HUES64 (cell line): Measurements from ENCODE around the gene STIM1.

ENCODE experiments used
- H3K27ac ChIP-seq: 2 replicates; pipeline ENCODE4 v1.7.0; 2013; ENCODE audit warnings: low read depth, low read length, inconsistent platforms
- H3K27me3 ChIP-seq: 2 replicates; pipeline ENCODE4 v1.6.1; 2013; ENCODE audit warnings: mild to moderate bottlenecking, low read length; ENCODE audit not compliant: insufficient read depth
- H3K36me3 ChIP-seq: 2 replicates; pipeline ENCODE4 v1.6.1; 2013; ENCODE audit warnings: mild to moderate bottlenecking, low read length; ENCODE audit not compliant: insufficient read depth
- H3K4me1 ChIP-seq: 2 replicates; pipeline ENCODE4 v1.6.1; 2013; ENCODE audit warnings: mild to moderate bottlenecking, low read length, moderate library complexity; ENCODE audit not compliant: insufficient read depth
- H3K4me3 ChIP-seq: 2 replicates; pipeline ENCODE4 v1.5.1; 2013; ENCODE audit warnings: mild to moderate bottlenecking, low read length, moderate library complexity
- H3K9ac ChIP-seq: 2 replicates; pipeline ENCODE4 v1.6.1; 2013; ENCODE audit warnings: mild to moderate bottlenecking, low read depth, low read length
- H3K9me3 ChIP-seq: 2 replicates; pipeline ENCODE4 v1.6.1; 2013; ENCODE audit warnings: low read depth, low read length; ENCODE audit not compliant: insufficient read depth
- WGBS: fragments of 150-250, 120-280 bp; methylation state at CpG from one replicate; pipeline ENCODE4 v1.1.7; 2013; ENCODE audit warnings: missing lambda C conversion rate; 5-methylcytosine and 5-hydroxymethylcytosine counted together

Gene STIM1

DNA sequence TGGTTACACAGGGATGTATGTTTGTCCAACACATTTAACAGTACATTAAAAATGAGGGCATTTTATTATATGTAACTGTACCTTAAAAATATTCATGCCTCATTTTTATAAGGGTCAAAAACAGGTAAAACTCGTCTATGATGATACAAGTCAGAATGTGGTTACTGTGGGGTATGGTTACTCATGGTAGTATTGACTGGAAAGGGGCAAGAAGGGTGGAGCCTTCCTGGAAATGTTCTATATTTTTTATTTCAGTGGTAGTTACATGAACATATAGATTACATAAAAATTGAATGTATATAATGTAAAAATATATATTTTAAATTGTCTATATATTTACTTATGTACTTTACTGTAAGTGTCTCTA is 99.8 kb downstream of the STIM1 start:
- Histone ChIP-seq H3K4me1 (peaks cover 9% of the 10 kb centered on the region; the same call in 1 of the 2 replicates), H3K36me3 (no peaks in the 10 kb centered on the region), H3K27me3 (no peaks in the 10 kb centered on the region), H3K9ac (no peak overlapping the region), H3K4me3 (no peak overlapping the region), H3K9me3 (no peaks in the 10 kb centered on the region), H3K27ac (no peak overlapping the region)
- 83% methylated on average over 1 of the region's 1 CpG for WGBS

DNA sequence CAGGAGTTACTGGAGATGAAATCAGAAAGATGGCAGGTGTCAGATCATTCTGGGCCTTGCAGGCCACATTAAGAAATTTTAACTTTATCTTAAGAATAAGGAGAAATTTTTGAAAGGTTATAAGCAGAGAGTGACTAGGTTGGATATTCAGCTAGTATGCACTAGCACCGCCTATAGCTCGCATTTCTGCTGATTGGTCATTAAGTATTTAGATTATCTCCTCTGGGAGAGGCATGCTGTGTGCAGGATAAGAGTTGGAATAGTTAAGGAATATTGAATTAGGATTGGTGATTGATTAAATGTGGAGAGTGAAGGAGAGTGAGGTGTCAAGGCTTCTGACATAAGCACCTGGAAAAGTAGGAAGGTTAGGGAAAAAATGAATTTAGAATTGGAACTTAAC is 100.6 kb downstream of the STIM1 start:
- H3K4me1 ChIP-seq, result 0 out of 2 replicates have a peak, but pooled peaks cover 5% of the 10 kb centered on the region
- H3K36me3 ChIP-seq, result no peaks in the 10 kb centered on the region
- no peak overlapping the region for H3K27ac ChIP-seq
- 94% methylated on average over 2 of the region's 2 CpGs for WGBS
- H3K9ac ChIP-seq, result no peak overlapping the region
- no peaks in the 10 kb centered on the region for H3K27me3 ChIP-seq
- no peaks in the 10 kb centered on the region for H3K9me3 ChIP-seq
- H3K4me3 ChIP-seq, result no peak overlapping the region

DNA sequence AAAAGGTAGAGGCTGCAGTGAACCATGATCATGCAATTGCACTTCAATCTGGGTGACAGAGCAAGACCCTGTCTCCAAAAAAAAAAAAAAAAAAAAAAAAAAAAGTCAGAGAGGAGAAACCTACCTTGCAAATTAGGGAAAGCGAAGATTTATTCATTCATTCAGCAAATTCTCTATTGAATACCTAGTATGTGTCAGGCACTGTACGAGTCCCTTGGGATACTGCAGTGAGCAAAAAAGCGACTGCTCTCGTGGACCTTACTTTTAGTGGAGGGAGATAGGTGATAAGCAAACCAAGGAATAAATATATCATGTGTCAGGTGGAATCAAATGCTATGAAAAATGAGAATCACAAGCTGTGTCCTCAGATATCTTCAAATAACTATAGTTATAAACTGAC is 101.3 kb downstream of the STIM1 start:
- Histone ChIP-seq H3K4me3 (no peak overlapping the region), H3K9ac (no peak overlapping the region), H3K4me1 (no peaks in the 10 kb centered on the region), H3K36me3 (no peaks in the 10 kb centered on the region), H3K27me3 (no peaks in the 10 kb centered on the region), H3K9me3 (no peaks in the 10 kb centered on the region), H3K27ac (no peak overlapping the region)
- 89% methylated on average over 4 of the region's 4 CpGs for WGBS

DNA sequence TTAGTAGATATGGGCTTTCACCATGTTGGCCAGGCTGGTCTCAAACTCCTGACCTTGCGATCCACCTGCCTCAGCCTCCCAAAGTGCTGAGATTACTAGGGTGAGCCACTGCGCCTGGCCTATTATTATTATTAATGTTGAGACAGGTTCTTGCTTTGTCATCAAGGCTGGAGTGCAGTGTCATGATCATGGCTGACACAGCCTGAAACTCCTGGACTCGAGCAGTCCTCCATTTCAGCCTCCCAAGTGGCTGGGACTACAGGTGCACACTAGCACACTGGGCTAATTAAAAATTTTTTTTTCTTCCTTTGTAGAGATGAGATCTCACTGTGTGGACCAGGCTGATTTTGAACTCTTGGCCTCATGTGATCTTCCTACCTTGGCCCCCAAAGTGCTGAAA is 102.0 kb downstream of the STIM1 start:
- 81% methylated on average over 3 of the region's 3 CpGs for WGBS

DNA sequence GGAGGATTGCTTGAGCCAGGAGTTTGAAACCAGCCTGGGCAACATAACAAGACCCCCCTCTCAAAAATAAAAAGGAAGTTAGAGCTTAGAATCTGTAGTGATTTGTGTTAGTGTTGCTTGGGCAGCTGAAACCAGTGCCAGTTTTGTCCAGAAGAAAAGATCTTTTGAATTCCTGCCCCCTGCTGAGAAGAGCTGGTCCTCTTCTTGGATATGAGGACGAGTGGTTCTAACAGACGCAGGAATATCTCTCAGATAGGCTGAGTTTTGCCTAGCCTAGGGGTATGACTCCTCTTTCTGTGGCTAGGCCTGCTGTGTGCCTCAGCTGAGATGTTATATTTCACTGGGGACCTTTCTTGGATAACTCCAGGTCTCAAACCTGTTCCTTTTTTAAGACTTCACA is 102.8 kb downstream of the STIM1 start:
- no peaks in the 10 kb centered on the region for H3K36me3 ChIP-seq
- H3K27ac ChIP-seq, result no peak overlapping the region
- no peaks in the 10 kb centered on the region for H3K4me1 ChIP-seq
- 93% methylated on average over 2 of the region's 2 CpGs for WGBS
- no peaks in the 10 kb centered on the region for H3K9me3 ChIP-seq
- no peak overlapping the region for H3K4me3 ChIP-seq
- H3K9ac ChIP-seq, result no peak overlapping the region
- no peaks in the 10 kb centered on the region for H3K27me3 ChIP-seq

More for the DNA sequence above, 102.0 kb downstream of the STIM1 start:
- Histone ChIP-seq H3K9me3 (no peaks in the 10 kb centered on the region), H3K36me3 (no peaks in the 10 kb centered on the region), H3K27me3 (no peaks in the 10 kb centered on the region), H3K4me1 (no peaks in the 10 kb centered on the region), H3K4me3 (no peak overlapping the region), H3K27ac (no peak overlapping the region), H3K9ac (no peak overlapping the region)

DNA sequence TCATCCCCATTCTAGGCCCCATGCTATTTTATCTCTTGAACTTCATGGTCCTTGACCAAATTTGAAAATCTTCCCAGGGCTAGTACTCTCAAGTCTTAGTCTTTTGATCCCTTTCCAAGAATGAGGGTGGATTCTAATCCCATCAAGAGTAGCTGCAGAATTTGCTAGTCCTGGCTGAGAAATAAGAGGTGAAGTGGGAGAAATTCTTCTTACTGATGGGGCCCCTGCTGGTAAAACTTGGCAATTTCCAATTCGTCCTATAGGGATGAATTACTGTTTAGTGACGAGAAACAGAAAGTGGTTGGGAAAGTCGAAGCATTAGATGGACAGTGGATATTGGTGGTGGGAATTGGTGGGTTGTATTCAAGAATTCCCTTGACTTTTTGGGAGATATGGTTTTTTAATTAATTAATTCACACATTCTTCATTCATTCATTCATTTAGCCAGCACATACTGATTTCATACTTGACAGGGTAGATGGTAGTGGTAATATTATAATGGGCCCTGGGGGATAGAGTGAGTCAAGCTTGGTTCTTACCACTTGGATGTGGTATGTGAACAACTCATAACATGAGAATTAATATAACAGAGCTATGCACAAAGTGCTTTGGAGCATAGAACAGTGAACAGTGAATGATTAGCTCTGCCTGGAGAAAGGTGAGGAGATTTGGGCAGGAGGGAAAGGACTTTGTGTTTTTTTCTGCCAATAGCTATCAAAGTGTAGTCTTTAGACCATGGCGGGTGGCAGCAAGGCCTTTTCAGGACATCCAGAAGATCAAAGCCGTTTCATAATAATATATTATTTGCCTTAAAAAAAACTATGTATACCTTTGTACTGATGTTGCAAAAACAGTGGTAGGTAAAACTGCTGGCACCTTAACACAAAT is 103.8 kb downstream of the STIM1 start:
- Histone ChIP-seq H3K9me3 (no peaks in the 10 kb centered on the region), H3K36me3 (no peaks in the 10 kb centered on the region), H3K27ac (no peak overlapping the region), H3K27me3 (no peaks in the 10 kb centered on the region), H3K4me1 (no peaks in the 10 kb centered on the region), H3K9ac (no peak overlapping the region), H3K4me3 (no peak overlapping the region)
- 82% methylated on average over 4 of the region's 5 CpGs for WGBS

DNA sequence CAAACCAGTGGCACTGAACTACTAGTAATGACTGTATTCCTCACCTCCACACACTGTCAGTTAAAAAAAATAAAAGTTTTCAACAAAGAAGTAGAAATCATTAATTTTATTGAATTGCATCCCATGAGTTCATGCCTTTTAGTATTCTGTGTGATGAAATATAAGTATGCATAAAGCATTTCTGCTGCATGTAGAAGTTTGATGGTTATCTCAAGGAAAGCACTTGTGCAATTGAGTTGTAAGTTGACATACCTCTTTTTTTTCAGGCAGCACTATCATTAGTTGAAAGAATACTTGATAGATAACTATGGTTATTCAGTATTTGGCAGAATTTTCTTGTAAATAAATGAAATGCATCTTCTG is 104.4 kb downstream of the STIM1 start:
- no peaks in the 10 kb centered on the region for H3K27me3 ChIP-seq
- H3K4me3 ChIP-seq, result no peak overlapping the region
- H3K36me3 ChIP-seq, result no peaks in the 10 kb centered on the region
- no peaks in the 10 kb centered on the region for H3K9me3 ChIP-seq
- H3K27ac ChIP-seq, result no peak overlapping the region
- H3K4me1 ChIP-seq, result no peaks in the 10 kb centered on the region
- no peak overlapping the region for H3K9ac ChIP-seq

DNA sequence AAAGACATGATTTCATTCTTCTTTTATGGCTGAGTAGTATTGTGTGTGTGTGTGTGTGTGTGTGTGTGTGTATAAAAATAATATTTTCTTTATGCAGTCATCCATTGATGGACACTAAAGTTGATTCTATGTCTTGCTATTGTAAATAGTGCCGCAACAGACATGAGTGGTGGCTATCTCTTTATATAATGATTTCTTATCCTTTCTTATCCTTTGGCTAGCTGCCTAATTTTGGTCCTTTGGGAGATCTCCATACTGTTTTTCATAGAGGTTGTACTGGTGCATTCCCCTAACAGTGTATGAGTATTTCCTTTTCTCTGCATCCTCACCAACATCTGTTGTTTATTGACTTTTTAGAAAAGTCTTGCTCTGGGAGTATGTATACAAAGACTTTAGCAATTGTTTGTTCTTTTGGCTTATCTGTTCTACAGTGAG is 107.0 kb downstream of the STIM1 start:
- Histone ChIP-seq H3K9me3 (no peaks in the 10 kb centered on the region), H3K36me3 (no peaks in the 10 kb centered on the region), H3K27ac (no peak overlapping the region), H3K4me1 (no peaks in the 10 kb centered on the region), H3K9ac (no peak overlapping the region), H3K4me3 (no peak overlapping the region), H3K27me3 (no peaks in the 10 kb centered on the region)
- no CpG with 5 or more reads among the region's 1 CpG for WGBS

DNA sequence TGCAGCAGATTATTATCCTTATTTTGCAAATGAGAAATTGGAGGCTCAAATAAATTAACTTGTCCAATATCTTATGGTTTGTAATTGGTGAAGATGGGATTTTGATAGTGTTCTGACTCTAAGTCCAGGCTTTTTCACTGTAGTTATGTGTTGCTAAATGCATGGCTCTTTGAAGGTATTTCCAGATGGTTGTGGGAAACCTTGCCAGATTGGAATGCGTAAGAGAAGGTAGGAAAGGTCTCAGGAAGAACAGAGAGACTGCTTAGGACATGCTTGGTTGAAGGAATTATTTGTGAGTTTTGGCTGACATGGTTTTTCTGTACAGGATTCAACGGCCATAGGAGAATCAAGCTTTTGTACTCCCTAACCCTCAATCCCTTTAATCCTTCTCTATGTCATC is 108.6 kb downstream of the STIM1 start:
- Histone ChIP-seq H3K27me3 (no peaks in the 10 kb centered on the region), H3K27ac (no peak overlapping the region), H3K4me3 (no peak overlapping the region), H3K36me3 (no peaks in the 10 kb centered on the region), H3K9me3 (no peaks in the 10 kb centered on the region), H3K9ac (no peak overlapping the region), H3K4me1 (no peaks in the 10 kb centered on the region)
- 98% methylated on average over 2 of the region's 2 CpGs for WGBS

DNA sequence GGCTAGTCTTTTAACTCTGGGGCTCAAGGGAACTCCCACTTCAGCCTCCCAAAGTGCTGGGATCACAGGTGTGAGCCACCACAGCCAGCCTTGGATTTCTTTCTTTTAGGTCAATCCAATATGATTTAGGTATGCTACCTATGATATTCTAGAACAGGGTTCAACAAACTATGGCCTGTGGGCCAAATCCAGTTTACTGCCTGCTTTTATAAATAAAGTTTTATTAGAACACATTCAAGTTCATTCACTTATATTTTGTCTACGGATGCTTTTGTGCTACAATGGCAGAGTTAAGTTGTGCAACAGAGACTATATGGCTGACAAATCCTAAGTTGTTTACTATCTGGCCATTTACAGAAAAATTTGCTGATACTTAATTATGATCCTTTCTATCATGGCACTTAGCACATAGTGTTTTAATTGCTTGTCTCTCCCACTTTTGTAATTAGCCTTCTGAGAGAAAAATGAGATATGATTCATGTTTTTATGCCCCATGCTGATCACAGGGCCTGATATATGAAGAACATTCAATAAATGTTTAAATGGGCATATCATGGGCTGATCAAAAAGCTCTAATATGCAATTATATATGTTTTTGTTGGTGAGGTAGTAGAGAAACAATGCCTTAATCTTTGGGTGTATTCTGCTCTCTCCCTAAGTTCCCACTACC is 109.6 kb downstream of the STIM1 start:
- Histone ChIP-seq H3K9me3 (no peaks in the 10 kb centered on the region), H3K4me3 (no peak overlapping the region), H3K4me1 (no peaks in the 10 kb centered on the region), H3K27ac (no peak overlapping the region), H3K27me3 (no peaks in the 10 kb centered on the region), H3K36me3 (no peaks in the 10 kb centered on the region), H3K9ac (no peak overlapping the region)
- WGBS, result 83% methylated on average over 1 of the region's 1 CpG

DNA sequence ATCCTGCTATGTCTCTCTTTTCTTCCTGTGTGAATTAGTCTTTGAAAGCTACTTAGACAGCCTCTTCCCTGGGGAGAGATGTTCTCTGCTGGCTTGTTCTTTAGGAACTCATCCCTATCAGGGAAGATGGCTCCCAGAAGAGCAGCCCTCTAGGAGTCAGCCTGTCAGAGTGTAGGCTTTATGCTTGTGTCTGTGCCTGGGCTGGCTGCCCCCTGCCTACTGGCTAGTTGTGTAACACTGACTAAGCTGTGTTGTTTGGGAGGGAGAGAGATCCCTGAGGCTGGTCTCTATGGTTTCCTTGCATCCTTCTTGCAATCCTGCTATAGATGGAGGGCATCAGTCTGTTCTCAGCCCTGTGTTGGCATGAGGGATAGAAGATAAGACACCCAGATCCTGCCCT is 112.2 kb downstream of the STIM1 start:
- no peaks in the 10 kb centered on the region for H3K36me3 ChIP-seq
- H3K4me1 ChIP-seq, result no peaks in the 10 kb centered on the region
- H3K27me3 ChIP-seq, result no peaks in the 10 kb centered on the region
- no peak overlapping the region for H3K9ac ChIP-seq
- H3K4me3 ChIP-seq, result no peak overlapping the region
- H3K9me3 ChIP-seq, result no peaks in the 10 kb centered on the region
- H3K27ac ChIP-seq, result no peak overlapping the region
